ENCODE results near the gene SUGCT.

The SUGCT gene

DNA sequence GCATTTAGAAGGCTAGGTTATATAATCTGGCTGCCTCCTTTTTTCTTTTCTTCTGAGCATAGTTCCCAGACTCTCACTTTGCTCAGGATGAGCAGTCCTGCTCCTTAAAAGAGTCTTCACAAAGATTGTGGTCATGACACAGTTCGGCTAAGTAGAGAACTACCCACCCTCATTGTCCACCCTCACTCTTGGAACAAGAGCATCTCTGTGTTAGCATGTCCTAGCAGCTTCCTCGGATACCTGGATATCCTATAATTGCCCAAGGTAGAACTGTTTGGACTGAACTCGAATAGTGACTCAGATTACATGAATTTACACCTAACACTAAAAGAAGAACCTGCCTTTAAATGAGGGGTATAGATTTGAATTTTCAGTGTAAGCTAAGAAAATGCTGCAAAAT, 572.0 kb downstream of the SUGCT start:
- in situ Hi-C loops (cut with HindIII; ENCODE audit: low sequenced_read_pairs) = no loop called here

DNA sequence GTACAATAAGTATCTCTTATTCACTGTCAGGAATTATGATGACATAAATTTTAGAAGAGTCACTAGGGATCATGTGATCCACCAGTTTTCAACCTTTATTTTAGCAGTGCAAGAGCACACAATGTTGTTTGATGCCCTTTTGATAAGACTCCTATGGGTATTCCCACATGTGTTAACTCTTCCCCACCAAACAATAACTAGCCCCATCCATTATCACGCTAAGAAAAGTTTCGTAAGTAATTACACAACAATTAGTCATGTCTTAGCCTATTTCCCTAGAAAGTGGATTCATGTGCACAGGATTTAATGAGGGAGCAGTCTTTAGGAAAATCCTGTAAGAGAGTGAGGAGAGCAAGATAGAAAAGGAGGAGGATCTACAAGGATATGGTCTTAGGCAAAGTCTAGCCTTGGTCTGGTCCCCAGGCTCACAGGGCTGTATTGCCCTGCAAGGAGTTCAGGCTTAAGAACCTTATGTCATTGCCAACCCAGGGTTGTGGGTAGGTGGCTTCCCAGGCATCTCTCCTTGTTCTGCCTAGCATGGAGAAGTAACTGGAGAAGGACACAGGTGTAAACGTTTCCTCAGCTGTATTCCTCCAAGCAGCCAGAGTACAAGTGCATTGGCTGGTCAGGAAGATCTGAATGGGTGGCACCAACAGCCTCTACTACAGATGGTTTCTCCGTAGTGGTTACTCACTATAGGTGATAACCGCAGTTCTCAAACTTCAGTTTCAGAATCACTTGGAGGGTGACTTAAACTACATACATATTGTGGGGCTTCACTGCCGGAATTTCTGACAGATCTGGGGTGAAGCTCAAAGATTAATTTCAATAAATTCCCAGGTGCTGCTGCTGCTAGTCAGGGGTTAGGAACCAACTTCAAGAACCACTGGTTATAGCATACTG, 574.5 kb downstream of the SUGCT start:
- in situ Hi-C loops (cut with HindIII; ENCODE audit: low sequenced_read_pairs) = no loop called here

DNA sequence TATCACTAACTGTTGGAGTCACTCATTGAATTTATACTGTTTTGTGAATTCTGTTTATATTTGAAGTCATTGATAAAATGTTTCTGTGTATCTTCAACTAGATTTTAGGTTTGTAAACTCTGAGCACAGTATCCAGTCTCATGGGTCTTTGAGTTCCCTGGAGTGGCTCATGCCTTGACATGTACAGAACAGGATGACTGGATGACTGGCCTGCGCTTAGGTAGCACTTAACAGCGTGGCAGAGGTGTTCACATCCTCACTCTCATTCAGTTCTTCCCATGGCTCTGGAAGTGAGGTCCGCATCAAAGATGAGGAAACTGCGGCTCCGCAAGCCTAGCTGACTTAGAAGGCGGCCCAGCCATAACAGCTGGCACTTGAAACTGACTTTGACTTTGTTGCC, 576.9 kb downstream of the SUGCT start:
- in situ Hi-C loops (cut with HindIII; ENCODE audit: low sequenced_read_pairs) = no loop called here

DNA sequence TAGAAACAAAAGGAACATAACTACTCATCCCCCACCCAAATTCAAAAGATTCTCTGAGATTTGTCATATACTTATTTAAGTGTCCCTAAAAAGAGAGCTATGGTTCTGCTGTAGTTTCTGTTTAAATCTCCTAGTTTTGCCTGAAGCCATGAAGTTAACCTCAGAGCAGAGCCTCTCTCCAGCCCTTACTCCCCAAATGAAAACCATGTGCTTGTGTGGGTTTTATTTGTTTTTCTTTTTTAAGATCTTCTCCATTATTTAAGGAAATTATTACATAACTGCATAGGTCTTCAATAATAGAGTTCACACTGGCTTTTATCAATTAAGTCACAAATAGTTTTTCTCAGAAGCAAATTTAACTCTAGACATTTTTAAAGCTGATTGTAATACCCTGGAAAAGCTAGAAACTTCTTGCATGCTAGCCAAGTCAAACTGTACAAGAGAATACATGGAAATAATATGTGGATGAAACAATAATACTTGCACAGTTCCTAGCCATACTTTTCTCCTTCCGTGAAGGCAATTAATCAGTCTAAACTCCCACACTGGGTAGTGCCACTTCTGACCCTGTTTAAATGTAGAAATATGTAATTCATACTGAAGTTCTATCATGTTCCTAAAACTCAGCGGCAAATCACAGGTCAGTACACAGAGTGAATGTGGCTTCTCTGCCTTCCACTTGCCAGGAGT, 579.7 kb downstream of the SUGCT start:
- in situ Hi-C loops (cut with HindIII; ENCODE audit: low sequenced_read_pairs) = no loop called here

DNA sequence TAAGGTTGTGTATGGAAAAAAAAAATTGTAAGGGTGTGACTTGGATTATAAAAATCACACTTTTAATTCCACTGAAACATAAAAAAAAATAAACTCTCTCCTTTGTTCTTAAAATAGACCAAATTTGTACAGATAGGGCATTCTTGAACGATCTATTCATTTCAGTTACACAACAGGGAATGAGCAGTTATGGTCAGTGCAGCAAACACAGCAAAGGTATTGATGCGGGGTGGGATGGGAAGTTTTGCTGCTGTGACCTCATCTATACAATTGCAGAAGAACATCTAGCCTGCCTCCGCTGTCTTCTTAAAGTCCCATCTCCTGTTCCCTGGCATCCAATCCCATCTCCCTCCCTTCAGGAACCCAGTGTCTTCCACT, 580.2 kb downstream of the SUGCT start:
- in situ Hi-C loops (cut with HindIII; ENCODE audit: low sequenced_read_pairs) = no loop called here

DNA sequence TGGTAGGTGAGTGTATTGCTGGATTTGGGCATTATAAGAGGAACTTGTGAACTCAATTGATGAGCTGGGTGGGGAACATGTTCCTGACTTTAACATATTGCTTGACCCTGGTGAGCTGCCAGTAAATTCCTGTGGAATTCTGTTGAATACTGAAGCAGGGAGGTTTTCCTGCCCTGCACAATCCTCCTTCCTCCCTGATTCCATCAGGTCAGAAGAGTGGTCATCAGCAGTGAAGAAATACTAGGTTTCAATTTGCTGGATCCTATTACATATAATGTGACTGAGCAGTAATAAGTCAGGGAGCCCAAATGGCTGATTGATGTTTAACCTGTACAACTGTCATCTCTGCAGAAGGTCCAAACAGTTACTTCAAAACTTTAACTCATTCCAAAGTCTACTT, 581.2 kb downstream of the SUGCT start:
- in situ Hi-C loops (cut with HindIII; ENCODE audit: low sequenced_read_pairs) = no loop called here

DNA sequence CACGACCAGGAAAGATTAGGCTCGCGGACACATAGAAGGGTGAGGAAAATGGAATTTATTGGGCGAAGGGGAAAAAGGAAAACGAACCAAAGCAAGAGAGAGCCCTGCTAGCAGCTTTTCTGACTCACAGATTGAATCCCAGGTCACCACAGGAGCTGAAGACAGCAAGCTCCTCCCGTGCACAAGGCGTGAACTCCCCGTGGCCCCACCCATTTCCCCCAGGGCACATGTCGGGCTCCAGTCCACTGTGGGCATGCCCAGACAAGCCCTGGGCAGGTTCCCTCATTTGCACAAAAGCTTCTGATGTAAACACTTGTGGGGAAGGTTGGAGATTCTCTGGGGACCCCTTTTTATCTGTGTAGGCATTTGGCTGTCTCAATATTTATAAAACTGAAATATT, 582.4 kb downstream of the SUGCT start:
- in situ Hi-C loops (cut with HindIII; ENCODE audit: low sequenced_read_pairs) = no loop called here

DNA sequence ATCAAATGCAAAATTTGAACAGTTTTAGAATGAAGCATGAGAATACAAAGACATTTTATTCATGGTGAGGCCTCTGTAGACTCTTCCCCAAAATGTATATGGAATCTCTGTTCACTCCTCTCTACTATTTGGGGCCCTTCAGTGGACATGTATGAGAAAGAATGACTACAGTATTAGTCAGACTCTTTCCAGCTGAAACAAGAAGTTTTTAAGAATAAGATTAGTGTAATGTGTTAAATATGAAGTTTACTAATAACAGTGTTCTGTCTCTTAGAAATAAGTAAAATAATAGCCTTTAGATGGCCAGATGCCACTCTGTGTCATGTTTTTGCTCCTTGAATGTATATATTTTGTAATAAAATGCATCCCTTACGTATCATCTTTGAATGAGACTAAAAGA, 585.6 kb downstream of the SUGCT start:
- in situ Hi-C loops (cut with HindIII; ENCODE audit: low sequenced_read_pairs) = no loop called here

DNA sequence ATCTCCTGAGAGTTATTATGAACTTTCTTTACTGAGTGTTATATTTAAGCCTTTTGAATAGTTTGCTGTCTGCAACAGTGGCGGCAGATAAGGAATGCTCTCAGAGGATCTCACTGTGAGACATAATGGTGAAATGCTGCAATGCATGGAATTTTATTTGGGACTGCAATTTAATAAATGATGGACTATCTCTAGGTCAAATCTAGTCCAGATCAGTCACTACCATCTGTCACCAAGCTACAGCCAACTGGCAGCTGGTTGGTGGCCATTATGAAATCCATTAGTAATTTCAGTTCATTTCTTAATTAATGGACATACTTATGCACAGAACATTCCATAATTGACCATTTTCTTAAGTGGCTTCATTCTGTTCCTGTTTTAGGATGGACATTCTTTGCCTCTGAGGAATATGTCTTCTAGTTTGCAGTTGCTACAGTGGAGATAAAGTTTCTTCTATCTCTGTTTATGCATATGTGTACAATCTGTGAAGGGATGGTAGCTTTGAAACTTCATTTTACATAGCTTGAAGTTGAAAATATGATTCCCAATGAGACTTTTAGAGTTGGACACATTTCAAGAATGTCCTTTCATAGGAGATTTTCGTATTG, 586.6 kb downstream of the SUGCT start:
- in situ Hi-C loops (cut with HindIII; ENCODE audit: low sequenced_read_pairs) = no loop called here

DNA sequence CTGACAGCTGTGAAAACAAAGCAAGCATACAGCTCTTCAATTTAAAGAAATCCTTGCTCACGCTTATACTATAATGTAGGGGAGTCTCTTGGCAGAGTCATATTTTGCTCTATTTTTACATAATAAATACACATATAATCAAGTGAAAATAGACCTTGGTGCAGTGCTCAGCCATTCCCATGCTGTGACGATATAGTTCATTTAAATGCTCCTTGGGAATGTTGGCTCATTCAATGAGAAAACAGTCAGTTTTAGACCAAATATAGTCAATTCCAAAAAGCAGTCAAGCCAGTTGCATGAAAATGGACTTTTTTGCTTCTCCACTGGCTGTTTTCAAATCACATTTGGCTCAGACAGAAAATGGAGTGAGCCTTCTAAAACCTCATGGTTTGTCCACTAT, 587.4 kb downstream of the SUGCT start:
- in situ Hi-C loops (cut with HindIII; ENCODE audit: low sequenced_read_pairs) = no loop called here

DNA sequence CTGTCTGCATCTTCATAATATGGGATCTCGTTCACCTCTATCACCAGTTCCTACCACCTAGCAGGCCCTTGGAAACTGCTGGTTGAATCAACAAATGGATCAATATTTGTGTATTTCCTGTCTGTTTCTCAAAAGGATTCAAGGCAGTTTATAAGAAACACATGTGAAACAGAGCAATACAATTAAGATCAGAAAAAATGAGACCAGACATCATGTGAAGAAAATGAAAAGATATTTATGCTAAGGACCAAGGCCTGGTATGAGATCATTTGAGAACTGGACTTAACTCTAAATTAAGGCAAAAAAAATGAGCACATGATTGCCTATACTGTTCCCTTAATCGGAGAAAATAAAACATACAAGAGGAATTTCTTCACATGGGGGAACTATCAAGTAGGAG, 589.0 kb downstream of the SUGCT start:
- in situ Hi-C loops (cut with HindIII; ENCODE audit: low sequenced_read_pairs) = no loop called here

DNA sequence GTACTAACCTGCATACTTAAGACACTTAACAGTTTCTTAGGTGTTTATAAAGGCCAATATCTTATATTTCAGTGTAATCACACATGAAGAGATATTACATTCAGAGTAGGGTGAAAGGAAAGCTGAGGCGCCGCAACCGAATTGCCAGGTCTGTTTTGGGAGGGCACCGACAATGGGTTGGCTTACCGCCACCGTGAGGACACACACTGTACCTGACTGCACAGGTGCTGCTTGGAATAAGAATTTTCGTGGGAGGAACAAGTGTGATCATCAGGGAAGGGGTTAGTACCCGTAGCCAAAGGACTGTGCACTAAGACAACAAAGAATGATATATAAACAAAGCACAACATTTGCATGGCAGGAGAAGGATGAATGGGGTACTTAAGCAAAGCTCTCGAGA, 591.8 kb downstream of the SUGCT start:
- in situ Hi-C loops (cut with HindIII; ENCODE audit: low sequenced_read_pairs) = no loop called here

DNA sequence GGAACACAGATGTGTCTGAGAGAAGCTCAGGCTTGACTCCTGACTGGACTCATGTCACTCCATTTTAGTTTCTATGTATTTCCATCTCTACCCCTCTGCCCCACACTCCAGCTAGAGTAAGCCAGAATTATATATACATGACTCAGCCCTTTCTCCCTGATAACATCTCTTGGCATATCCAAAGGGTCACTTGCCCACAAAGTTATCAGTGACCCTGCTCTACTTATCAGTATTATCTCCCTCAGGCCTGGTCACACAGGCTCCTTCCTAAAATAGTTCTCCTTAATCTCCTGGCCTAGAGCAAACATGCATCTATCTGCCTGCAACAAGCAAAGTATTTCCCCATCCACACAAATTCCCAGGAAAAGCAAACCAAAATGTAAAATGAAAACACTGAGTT, 598.3 kb downstream of the SUGCT start:
- in situ Hi-C loops (cut with HindIII; ENCODE audit: low sequenced_read_pairs) = no loop called here

DNA sequence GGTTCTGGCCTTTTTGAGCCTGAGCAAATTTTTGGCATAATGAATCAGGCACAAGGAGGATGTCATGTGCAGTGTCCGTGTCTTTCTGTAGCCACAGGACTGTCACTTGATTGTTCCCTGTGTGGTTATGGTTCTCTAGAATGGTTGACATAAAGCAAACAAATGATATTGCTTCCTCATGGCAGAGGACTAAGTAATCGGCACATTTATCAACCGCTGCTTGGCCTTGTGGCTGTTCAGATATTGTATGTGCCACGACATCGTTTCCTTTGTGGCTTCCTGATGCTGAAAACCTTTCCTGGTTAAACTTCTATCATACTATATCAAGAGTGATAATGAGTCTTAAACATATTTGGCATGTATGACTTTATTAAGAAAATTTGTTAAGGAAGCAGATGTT, 598.8 kb downstream of the SUGCT start:
- in situ Hi-C loops (cut with HindIII; ENCODE audit: low sequenced_read_pairs) = no loop called here

DNA sequence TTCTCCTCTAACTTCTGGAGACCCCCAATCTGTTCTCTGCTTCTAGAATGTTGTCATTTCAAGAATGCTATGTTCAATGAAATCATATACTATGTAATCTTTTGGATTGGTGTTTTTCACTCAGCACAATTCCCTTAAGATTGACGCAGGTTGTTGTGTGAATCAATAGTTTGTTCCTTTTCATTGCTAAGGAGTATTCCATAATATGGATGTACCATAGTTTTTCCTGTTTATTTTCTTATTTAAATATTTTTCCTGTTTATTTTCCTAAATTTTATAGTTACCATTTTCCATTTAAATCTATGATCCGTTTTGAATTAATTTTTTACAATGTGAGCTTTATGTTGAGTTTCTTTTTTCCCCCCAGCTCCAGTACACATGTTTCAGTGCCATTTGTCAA, 604.5 kb downstream of the SUGCT start:
- in situ Hi-C loops (cut with HindIII; ENCODE audit: low sequenced_read_pairs) = no loop called here

DNA sequence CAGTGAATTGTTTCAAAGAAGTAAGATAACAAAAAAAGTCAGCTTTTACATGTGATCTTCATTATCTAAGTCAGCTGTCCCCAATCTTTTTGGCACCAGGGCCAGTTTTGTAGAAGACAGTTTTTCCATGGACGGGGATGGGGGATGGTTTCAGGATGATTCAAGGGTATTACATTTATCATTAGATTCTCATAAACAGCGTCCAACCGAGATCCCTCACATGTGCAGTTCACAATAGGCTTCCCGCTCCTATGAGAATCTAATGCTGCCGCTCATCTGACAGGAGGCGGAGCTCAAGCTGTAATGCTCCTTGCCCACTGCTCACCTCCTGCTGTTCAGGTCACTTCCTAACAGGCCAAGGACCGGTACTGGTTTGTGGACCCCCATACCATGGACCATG, 607.5 kb downstream of the SUGCT start:
- in situ Hi-C loops (cut with HindIII; ENCODE audit: low sequenced_read_pairs) = no loop called here

DNA sequence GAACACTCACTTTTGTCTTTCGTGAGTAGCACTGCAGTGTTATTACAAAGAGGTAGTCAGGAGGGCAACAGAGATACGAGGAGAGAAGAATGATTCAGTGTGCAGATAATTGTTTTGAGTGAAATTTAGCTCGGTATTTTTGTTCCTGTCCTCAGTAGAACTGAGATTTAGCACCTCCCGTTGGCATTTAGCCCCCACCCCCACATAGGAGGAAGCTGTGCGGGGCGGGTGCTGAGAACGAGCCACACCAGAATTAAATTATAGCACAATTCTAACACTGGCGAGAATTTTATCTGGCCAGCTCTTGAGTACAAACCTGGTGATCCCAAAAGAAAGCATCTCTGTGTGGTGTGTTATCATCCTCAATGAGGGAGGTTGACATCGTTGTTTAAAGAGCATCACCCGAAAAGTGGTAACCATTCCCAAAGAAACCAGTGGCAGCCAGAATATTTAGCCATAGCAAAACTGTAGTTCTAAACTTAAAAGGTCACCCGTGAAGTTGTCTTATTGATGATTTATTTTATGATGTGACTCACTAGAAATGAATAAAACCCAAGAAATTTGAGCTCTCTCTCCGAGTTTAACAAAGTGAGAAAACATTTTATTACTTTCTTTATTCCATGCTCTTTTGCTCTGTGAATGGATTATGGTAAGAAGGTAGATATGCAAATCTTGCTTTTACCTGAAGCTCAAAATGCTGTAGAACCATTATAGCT, 612.2 kb downstream of the SUGCT start:
- in situ Hi-C loops (cut with HindIII; ENCODE audit: low sequenced_read_pairs) = no loop called here

DNA sequence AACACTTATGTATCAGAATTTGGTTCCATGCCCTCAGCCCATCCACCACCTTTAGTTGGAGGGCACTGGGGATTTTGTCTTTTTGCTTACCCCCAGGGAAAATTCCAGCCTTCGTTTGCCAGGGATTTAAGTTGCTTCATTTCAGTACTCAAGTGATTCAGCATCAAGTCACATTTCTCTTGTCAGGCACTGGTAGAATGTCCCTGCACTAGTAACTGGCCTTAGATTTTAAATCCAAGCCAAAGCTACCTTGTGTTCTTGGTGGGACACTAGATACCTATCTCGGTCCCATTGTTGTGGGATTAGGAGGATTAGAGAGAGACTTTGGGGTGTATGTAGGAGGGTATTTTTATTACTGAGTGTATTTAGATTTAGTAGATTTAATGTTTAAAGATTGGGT, 613.1 kb downstream of the SUGCT start:
- in situ Hi-C loops (cut with HindIII; ENCODE audit: low sequenced_read_pairs) = no loop called here

DNA sequence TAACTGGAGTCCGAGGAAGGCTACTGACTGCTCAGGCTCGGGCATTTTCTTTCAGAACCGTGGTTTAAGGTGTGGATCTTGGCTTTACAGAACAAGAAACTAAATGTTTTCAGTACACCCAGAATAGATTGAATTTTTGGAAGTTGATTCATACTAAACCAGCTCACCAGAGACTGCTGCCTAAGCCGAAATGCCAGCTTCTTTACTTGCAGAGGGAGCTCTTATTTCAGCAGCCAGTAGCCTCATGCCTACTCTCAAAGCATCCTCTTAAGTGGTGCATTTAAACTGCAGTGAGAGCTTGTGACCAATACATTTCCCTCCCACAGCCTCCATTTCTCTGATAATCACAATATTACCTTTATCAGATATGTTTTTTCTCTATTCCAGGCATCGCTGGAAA, 615.1 kb downstream of the SUGCT start:
- in situ Hi-C loops (cut with HindIII; ENCODE audit: low sequenced_read_pairs) = no loop called here

DNA sequence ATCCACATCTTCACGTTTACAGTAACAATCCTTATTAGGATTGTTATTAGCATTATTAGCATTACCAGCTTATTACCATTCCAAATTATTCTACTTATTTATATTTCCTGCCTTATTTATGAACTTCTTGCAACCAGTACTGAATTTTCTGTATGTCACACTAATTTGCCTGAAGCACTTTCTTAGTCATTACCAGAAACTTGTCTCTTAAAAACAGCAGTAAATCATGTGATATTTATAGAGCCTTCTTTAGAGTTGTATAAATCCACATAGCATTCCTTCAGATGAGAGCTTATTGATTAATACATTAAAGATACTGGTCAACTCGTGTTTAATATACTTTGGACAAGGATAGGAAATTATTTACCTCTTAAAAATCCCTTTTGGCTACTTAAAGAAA, 618.6 kb downstream of the SUGCT start:
- in situ Hi-C loops (cut with HindIII; ENCODE audit: low sequenced_read_pairs) = no loop called here

DNA sequence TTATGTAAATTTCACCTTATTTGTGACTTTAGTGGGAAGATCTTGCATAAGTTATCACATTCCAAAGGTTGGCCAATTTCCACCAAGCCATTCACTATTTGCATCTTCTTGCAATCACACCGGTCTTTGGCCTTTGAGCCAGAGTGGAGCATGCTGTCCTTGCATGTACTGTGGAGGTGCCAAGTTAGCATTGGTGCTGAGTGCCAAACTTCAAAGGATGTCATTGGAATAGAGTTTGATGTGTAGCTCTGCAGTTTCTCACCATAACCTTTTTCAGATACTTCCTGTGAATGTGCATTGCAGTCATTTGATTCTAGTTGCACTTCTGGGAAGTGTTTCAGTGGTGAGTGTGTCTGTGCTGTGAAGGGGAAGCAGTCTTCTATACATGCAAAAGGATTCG, 620.6 kb downstream of the SUGCT start:
- in situ Hi-C loops (cut with HindIII; ENCODE audit: low sequenced_read_pairs) = no loop called here
